ENCODE measurements around the gene PRC1. TPM values are rescaled to one million over a fixed set of nuclear protein-coding genes. Genes with fewer than 3 reads are reported as not detected.
"Not testable (repeated sequence)": the region's sequence is repeated elsewhere in the genome, so short reads cannot be mapped to it uniquely, and the experiment has no call there.

The PRC1 gene
- polyA plus RNA-seq, 1 donor (not counting 4 experiments of a cell fraction or from before 2014, with no cell fraction given): 105 TPM

DNA sequence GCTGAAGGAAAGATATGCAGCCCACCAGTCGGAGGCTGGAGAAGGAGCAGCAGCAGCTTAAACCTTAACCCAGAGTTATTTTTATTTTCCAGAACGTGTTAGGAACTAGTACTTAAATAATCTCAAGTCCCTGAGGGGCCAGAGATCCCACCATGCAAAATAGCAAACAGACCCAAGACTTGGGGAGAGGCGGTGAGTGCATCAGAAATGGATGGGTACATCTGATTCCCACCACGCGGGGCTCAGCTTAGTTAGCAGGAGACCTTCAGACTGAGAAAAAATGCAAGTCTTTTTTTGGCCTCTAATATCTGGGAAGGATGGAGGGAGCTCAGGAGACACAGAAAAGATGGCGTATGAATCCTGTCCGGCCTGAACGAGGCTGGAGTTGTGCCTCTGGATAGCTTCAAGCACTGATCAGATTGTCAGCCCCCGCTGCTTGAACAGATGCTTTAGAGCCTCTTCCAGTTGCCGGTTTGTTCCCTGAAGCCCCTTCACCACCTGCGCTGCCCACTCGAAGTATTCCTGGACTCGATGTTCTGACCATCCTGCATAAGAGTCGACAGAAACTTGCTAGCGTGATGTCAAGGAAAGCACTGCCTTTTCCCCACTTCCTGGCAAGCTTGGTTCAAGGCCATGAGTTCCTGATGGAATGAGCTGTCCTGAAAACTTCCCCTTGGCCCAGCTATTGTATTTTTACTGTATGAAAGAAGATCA, 63.3 kb downstream of the PRC1 start:
- TF ChIP-seq, protein P1, sequence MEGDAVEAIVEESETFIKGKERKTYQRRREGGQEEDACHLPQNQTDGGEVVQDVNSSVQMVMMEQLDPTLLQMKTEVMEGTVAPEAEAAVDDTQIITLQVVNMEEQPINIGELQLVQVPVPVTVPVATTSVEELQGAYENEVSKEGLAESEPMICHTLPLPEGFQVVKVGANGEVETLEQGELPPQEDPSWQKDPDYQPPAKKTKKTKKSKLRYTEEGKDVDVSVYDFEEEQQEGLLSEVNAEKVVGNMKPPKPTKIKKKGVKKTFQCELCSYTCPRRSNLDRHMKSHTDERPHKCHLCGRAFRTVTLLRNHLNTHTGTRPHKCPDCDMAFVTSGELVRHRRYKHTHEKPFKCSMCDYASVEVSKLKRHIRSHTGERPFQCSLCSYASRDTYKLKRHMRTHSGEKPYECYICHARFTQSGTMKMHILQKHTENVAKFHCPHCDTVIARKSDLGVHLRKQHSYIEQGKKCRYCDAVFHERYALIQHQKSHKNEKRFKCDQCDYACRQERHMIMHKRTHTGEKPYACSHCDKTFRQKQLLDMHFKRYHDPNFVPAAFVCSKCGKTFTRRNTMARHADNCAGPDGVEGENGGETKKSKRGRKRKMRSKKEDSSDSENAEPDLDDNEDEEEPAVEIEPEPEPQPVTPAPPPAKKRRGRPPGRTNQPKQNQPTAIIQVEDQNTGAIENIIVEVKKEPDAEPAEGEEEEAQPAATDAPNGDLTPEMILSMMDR (optimal IDR thresholded peaks at IDR 0.05 in 1 of 3, IDR thresholded peaks at IDR 0.05 in 1 of 3, conservative IDR thresholded peaks at IDR 0.05 in 1 of 3; ENCODE audit: extremely low read depth in 1 of 3, insufficient read depth in 2 of 3, low read length in 3 of 3): no peak
- TF ChIP-seq EZH2 (IDR thresholded peaks at IDR 0.05; ENCODE audit: low read length): no peak
- H3K27me3 ChIP-seq (ENCODE audit: control insufficient read depth, extremely low read depth, insufficient read depth, low read length): no peaks in the 10 kb centered on the region
- dilution Hi-C loops (cut with MboI; ENCODE audit: extremely low pct_ligation_motif_present, low sequenced_read_pairs): no loop called here
- peak overlapping the region in 1 of 3 experiments; percentile 91 for H3K4me3 ChIP-seq (ENCODE audit: control insufficient read depth in 2 of 3, extremely low read depth in 1 of 3, insufficient read depth in 2 of 3, low read depth in 1 of 3, low read length in 3 of 3)
- H3K4me1 ChIP-seq (ENCODE audit: control insufficient read depth, extremely low read depth, insufficient read depth, low read length): peaks cover 32% of the 10 kb centered on the region
- no peaks in the 10 kb centered on the region for H4K20me1 ChIP-seq (ENCODE audit: control insufficient read depth, extremely low read depth, insufficient read depth, low read length)
- H3K27ac ChIP-seq (ENCODE audit: control insufficient read depth, insufficient read depth, low read length): peak overlapping the region; percentile 83
- peak overlapping the region; percentile 90 for H3K4me2 ChIP-seq (ENCODE audit: control insufficient read depth, extremely low read depth, insufficient read depth, low read depth, low read length)
- FAIRE-seq (no peak), DNase-seq (ENCODE audit: low read depth, low spot score) (no peak)
- peaks cover 7% of the 10 kb centered on the region for H3K79me2 ChIP-seq (ENCODE audit: control insufficient read depth, insufficient read depth, low read length)
- H3K9ac ChIP-seq (ENCODE audit: control insufficient read depth, extremely low read depth, insufficient read depth, low read length): peak overlapping the region; percentile 83
- no peaks in the 10 kb centered on the region for H3K36me3 ChIP-seq (ENCODE audit: control insufficient read depth in 2 of 2, extremely low read depth in 1 of 2, insufficient read depth in 2 of 2, low read length in 2 of 2)
- H3K9me3 ChIP-seq (ENCODE audit: control insufficient read depth, low read depth, low read length): no peaks in the 10 kb centered on the region
- H3K9me1 ChIP-seq (ENCODE audit: control insufficient read depth, extremely low read depth, insufficient read depth, low read length): no peaks in the 10 kb centered on the region
- H2AFZ ChIP-seq (ENCODE audit: control insufficient read depth, low read length): no peak overlapping the region

DNA sequence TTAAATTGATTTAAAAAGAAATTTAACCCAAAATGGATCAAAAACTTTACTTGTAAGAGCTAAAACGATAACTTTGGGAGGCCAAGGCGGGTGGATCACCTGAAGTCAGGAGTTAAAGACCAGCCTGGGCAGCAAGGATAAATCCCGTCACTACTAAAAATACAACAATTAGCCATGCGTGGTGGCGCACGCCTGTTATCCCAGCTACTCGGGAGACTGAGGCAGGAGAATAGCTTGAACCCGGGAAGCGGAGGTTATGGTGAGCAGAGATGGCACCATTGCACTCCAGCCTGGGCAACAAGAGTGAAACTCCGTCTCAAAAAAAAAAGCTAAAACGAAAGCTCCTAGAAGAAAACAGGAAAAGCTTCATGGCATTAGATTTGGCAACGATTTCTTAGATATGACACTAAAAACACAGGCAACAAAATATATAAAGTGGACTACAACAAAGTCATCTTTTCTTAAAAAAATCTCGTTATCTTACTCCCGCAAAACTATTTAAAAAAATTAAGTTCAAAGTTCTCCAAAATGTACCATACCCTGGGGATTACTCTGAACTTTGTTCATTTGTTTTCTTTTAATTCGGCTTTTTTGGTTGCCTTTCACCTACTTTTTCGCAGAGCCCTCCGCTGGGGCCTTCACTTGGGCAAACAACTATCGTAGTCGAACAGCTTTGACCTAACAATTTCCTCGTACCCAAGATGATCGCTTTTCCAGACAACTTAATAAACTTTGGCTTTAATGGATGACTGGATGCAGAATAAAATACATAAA, 64.9 kb downstream of the PRC1 start:
- Histone ChIP-seq H3K4me1 (ENCODE audit: control insufficient read depth, extremely low read depth, insufficient read depth, low read length) (peaks cover 24% of the 10 kb centered on the region), H3K79me2 (ENCODE audit: control insufficient read depth, insufficient read depth, low read length) (no peaks in the 10 kb centered on the region), H3K9me3 (ENCODE audit: control insufficient read depth, low read depth, low read length) (no peaks in the 10 kb centered on the region), H3K27ac (ENCODE audit: control insufficient read depth, insufficient read depth, low read length) (peak overlapping the region; percentile 72), H3K27me3 (ENCODE audit: control insufficient read depth, extremely low read depth, insufficient read depth, low read length) (no peaks in the 10 kb centered on the region), H2AFZ (ENCODE audit: control insufficient read depth, low read length) (peak overlapping the region; percentile 90), H3K9ac (ENCODE audit: control insufficient read depth, extremely low read depth, insufficient read depth, low read length) (peak overlapping the region; percentile 83), H3K4me2 (ENCODE audit: control insufficient read depth, extremely low read depth, insufficient read depth, low read depth, low read length) (peak overlapping the region; percentile 90), H3K4me3 (ENCODE audit: control insufficient read depth in 2 of 3, extremely low read depth in 1 of 3, insufficient read depth in 2 of 3, low read depth in 1 of 3, low read length in 3 of 3) (peak overlapping the region; percentile 54 to 72 (median 64)), H4K20me1 (ENCODE audit: control insufficient read depth, extremely low read depth, insufficient read depth, low read length) (no peaks in the 10 kb centered on the region), H3K9me1 (ENCODE audit: control insufficient read depth, extremely low read depth, insufficient read depth, low read length) (no peaks in the 10 kb centered on the region), H3K36me3 (ENCODE audit: control insufficient read depth in 2 of 2, extremely low read depth in 1 of 2, insufficient read depth in 2 of 2, low read length in 2 of 2) (no peaks in the 10 kb centered on the region)
- dilution Hi-C loops (cut with MboI; ENCODE audit: extremely low pct_ligation_motif_present, low sequenced_read_pairs): no loop called here
- FAIRE-seq (no peak), DNase-seq (ENCODE audit: low read depth, low spot score) (no peak)
- TF ChIP-seq, protein P1 (optimal IDR thresholded peaks at IDR 0.05 in 1 of 3, IDR thresholded peaks at IDR 0.05 in 1 of 3, conservative IDR thresholded peaks at IDR 0.05 in 1 of 3; ENCODE audit: extremely low read depth in 1 of 3, insufficient read depth in 2 of 3, low read length in 3 of 3): no peak
- no peak for TF ChIP-seq EZH2 (IDR thresholded peaks at IDR 0.05; ENCODE audit: low read length)

GRCh38 chr15:90928106-90928505, 66.2 kb downstream of the PRC1 start:
- H2AFZ ChIP-seq (ENCODE audit: control insufficient read depth, low read length); H3K27ac ChIP-seq (ENCODE audit: control insufficient read depth, insufficient read depth, low read length); H3K9ac ChIP-seq (ENCODE audit: control insufficient read depth, extremely low read depth, insufficient read depth, low read length); H3K9me3 ChIP-seq (ENCODE audit: control insufficient read depth, low read depth, low read length); DNase-seq (ENCODE audit: low read depth, low spot score); H3K36me3 ChIP-seq (ENCODE audit: control insufficient read depth in 2 of 2, extremely low read depth in 1 of 2, insufficient read depth in 2 of 2, low read length in 2 of 2); H3K27me3 ChIP-seq (ENCODE audit: control insufficient read depth, extremely low read depth, insufficient read depth, low read length); H3K4me3 ChIP-seq (ENCODE audit: control insufficient read depth in 2 of 3, extremely low read depth in 1 of 3, insufficient read depth in 2 of 3, low read depth in 1 of 3, low read length in 3 of 3); FAIRE-seq; H3K9me1 ChIP-seq (ENCODE audit: control insufficient read depth, extremely low read depth, insufficient read depth, low read length); H3K79me2 ChIP-seq (ENCODE audit: control insufficient read depth, insufficient read depth, low read length); dilution Hi-C loops (cut with MboI; ENCODE audit: extremely low pct_ligation_motif_present, low sequenced_read_pairs); H3K4me2 ChIP-seq (ENCODE audit: control insufficient read depth, extremely low read depth, insufficient read depth, low read depth, low read length); H4K20me1 ChIP-seq (ENCODE audit: control insufficient read depth, extremely low read depth, insufficient read depth, low read length): not testable (repeated sequence)
- H3K4me1 ChIP-seq (ENCODE audit: control insufficient read depth, extremely low read depth, insufficient read depth, low read length): peaks cover 20% of the 10 kb centered on the region
